Keratinocyte (primary cell): Measurements from ENCODE around the gene MEAF6.

ENCODE experiments used
- EZH2 ChIP-seq: IDR thresholded peaks from one replicate; pipeline ENCODE4 v1.6.1; 2012; ENCODE audit warnings: inconsistent platforms, mild to moderate bottlenecking, low read length, moderate library complexity
- TF ChIP-seq, protein P1 (sequence below), 3 experiments: IDR thresholded peaks in 1 of 3; conservative IDR thresholded peaks in 1 of 3; optimal IDR thresholded peaks in 1 of 3; 2 replicates in 2 of 3; 3 replicates in 1 of 3; pipeline versions ENCODE3 to v1.5.1; 2011; ENCODE audit warnings: low read length in 3 of 3, mild to moderate bottlenecking in 3 of 3, moderate library complexity in 2 of 3, control low read depth in 1 of 3, inconsistent platforms in 1 of 3; ENCODE audit not compliant: insufficient read depth in 2 of 3; ENCODE audit errors: extremely low read depth in 1 of 3

DNA sequence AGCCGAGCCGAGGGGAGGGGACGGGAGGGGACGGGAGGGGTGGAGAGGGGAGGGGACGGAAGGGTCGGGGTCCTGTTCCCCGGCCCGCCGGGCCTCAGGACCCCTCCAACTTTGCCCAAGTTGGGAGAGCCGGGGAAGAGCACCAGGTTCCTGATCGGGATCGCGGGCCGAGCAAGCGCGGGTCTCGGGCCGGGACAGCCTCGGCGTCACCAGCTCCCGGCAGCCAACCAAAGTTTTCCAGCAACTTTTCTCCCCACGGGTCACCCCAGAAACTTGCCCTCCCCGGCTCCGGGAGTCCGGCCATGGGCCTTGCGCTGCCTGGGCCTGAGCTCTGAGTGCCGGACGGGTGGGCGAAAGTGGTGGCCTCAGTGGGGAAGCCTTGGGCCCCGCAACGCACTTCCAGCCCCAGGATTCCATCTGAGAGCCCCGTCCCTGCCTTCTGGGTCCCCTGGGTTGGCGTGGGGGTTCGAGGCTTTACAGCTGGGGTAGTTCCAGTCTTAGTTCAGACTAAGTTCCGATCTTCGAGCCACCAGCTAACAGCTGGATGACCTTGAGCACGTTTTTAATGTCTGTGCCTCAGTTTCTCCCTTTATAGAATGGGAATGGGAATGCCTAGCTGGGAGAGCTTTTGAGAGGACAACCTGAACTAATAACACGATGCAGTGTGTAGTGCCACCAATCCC, 39.7 kb downstream of the MEAF6 start:
- TF ChIP-seq EZH2 = no peak
- TF ChIP-seq, protein P1, sequence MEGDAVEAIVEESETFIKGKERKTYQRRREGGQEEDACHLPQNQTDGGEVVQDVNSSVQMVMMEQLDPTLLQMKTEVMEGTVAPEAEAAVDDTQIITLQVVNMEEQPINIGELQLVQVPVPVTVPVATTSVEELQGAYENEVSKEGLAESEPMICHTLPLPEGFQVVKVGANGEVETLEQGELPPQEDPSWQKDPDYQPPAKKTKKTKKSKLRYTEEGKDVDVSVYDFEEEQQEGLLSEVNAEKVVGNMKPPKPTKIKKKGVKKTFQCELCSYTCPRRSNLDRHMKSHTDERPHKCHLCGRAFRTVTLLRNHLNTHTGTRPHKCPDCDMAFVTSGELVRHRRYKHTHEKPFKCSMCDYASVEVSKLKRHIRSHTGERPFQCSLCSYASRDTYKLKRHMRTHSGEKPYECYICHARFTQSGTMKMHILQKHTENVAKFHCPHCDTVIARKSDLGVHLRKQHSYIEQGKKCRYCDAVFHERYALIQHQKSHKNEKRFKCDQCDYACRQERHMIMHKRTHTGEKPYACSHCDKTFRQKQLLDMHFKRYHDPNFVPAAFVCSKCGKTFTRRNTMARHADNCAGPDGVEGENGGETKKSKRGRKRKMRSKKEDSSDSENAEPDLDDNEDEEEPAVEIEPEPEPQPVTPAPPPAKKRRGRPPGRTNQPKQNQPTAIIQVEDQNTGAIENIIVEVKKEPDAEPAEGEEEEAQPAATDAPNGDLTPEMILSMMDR (optimal IDR thresholded peaks at IDR 0.05 in 1 of 3, IDR thresholded peaks at IDR 0.05 in 1 of 3, conservative IDR thresholded peaks at IDR 0.05 in 1 of 3; ENCODE audit: extremely low read depth in 1 of 3, insufficient read depth in 2 of 3, low read length in 3 of 3) = no peak
